HG03066 (cell line): Measurements from ENCODE around the gene DMPK.
"Not testable (repeated sequence)": the region's sequence is repeated elsewhere in the genome, so short reads cannot be mapped to it uniquely, and the experiment has no call there.

Source experiments
- ATAC-seq: cut with Tn5 transposase; IDR thresholded peaks from one replicate; pipeline ENCODE4 v1.9.1; 2021; ENCODE audit warnings: low read depth; ENCODE audit not compliant: unreplicated experiment

The DMPK gene

GRCh38 chr19:45815481-45816216, 33.4 kb upstream of the DMPK start:
- no peak for ATAC-seq

- ATAC-seq = no peak
These were observed 32.7 kb upstream of the DMPK start, which contains the start of gene RSPH6A for GRCh38 chr19:45814851-45815480. Gene RSPH6A (minus strand): TSS chr19:45815308. CDS start chr19:45815176, 132 bp downstream.

GRCh38 chr19:45814166-45814780, 32.0 kb upstream of the DMPK start:
- ATAC-seq = no peak

- no peak for ATAC-seq
These were observed 30.0 kb upstream of the DMPK start for GRCh38 chr19:45812297-45812696.

- no peak for ATAC-seq
These were observed 27.4 kb upstream of the DMPK start for GRCh38 chr19:45809643-45810159.

GRCh38 chr19:45805719-45806118, 23.4 kb upstream of the DMPK start:
- ATAC-seq = no peak

- no peak for ATAC-seq
These were observed 22.6 kb upstream of the DMPK start for GRCh38 chr19:45804959-45805230.

- no peak for ATAC-seq
These were observed 22.1 kb upstream of the DMPK start for GRCh38 chr19:45804140-45804958.

- no peak for ATAC-seq
These were observed 19.4 kb upstream of the DMPK start for GRCh38 chr19:45801603-45802175.

- ATAC-seq = no peak
These were observed 17.8 kb upstream of the DMPK start for GRCh38 chr19:45800070-45800553.

GRCh38 chr19:45799541-45799940, 17.3 kb upstream of the DMPK start:
- not testable (repeated sequence) for ATAC-seq

- ATAC-seq = no peak
These were observed 16.8 kb upstream of the DMPK start for GRCh38 chr19:45798995-45799517.

GRCh38 chr19:45794627-45795026, 12.3 kb upstream of the DMPK start:
- no peak for ATAC-seq

GRCh38 chr19:45793876-45794275, 11.6 kb upstream of the DMPK start:
- ATAC-seq = no peak

GRCh38 chr19:45793178-45793564, 10.9 kb upstream of the DMPK start:
- no peak for ATAC-seq

- peak; percentile 92 for ATAC-seq
These were observed 10.3 kb upstream of the DMPK start, which contains the start of gene DMWD for GRCh38 chr19:45792470-45793177. Gene DMWD (minus strand): TSS chr19:45792845. CDS start chr19:45792756, 89 bp downstream.

- ATAC-seq = peak; percentile 19
These were observed 9.6 kb upstream of the DMPK start for GRCh38 chr19:45791744-45792469.

GRCh38 chr19:45790942-45791341, 8.7 kb upstream of the DMPK start:
- no peak for ATAC-seq
